K562 (cell line): ENCODE measurements around the gene GALNT15. TPM values are rescaled to one million over a fixed set of nuclear protein-coding genes. Genes with fewer than 3 reads are reported as not detected.

Experiments
- ARID2 ChIP-seq: fragments of 450-650 bp; IDR thresholded peaks from 2 replicates; pipeline ENCODE4 v1.6.1; 2017; ENCODE audit warnings: antibody characterized with exemption, mild to moderate bottlenecking
- BMI1 ChIP-seq: fragments of 150-350 bp; IDR thresholded peaks from 2 replicates; pipeline ENCODE4 v1.6.1; 2014; ENCODE audit warnings: low read length
- CEBPB ChIP-seq: fragments of 450-650 bp; IDR thresholded peaks from 2 replicates; pipeline ENCODE4 v1.6.1; 2016; ENCODE audit warnings: missing genetic modification characterization, missing compliant biosample characterization
- DLX4 ChIP-seq: fragments of 250-450 bp; sonication (Bioruptor Pico); IDR thresholded peaks from 2 replicates; pipeline ENCODE4 v1.6.1; 2021; ENCODE audit warnings: mild to moderate bottlenecking
- GATA2 ChIP-seq: sonication (generic); formaldehyde crosslinking; IDR thresholded peaks from 2 replicates; pipeline ENCODE4 v1.4.0; 2020; ENCODE audit warnings: mild to moderate bottlenecking, missing genetic modification reagents
- GTF2F1 ChIP-seq: IDR thresholded peaks from 2 replicates; pipeline ENCODE4 v1.6.1; 2011; ENCODE audit warnings: low read depth, low read length, improper control_type of control experiment
- HIVEP1 ChIP-seq: fragments of 250-450 bp; sonication (Bioruptor Pico); IDR thresholded peaks from 2 replicates; pipeline ENCODE4 v1.4.0; 2020; ENCODE audit warnings: mild to moderate bottlenecking
- MAFG ChIP-seq: fragments of 450-650 bp; conservative IDR thresholded peaks from 2 replicates; pipeline ENCODE4 v1.6.1; 2016; ENCODE audit warnings: missing genetic modification characterization, missing compliant biosample characterization
- NCOA6 ChIP-seq: fragments of 450-650 bp; IDR thresholded peaks from 2 replicates; pipeline ENCODE4 v1.6.1; 2017; ENCODE audit warnings: mild to moderate bottlenecking
- RBM34 ChIP-seq: fragments of 200-400 bp; formaldehyde crosslinking; IDR thresholded peaks from 2 replicates; pipeline ENCODE4 v1.6.1; 2018; ENCODE audit warnings: low read length, borderline replicate concordance; ENCODE audit not compliant: insufficient read depth
- RFX5 ChIP-seq: IDR thresholded peaks from 2 replicates; pipeline ENCODE4 v1.6.1; 2011; ENCODE audit warnings: low read depth, mild to moderate bottlenecking, improper control_type of control experiment, low read length
- SRSF3 ChIP-seq: fragments of 200-400 bp; formaldehyde crosslinking; IDR thresholded peaks from 2 replicates; pipeline ENCODE4 v1.6.1; 2016; ENCODE audit warnings: mild to moderate bottlenecking, low read length, moderate library complexity; ENCODE audit not compliant: insufficient read depth
- ZBTB17 ChIP-seq: fragments of 450-650 bp; formaldehyde crosslinking; IDR thresholded peaks from 2 replicates; pipeline ENCODE4 v1.4.0; 2020; ENCODE audit warnings: mild to moderate bottlenecking
- ZNF830 ChIP-seq: fragments of 250-450 bp; sonication (Bioruptor Pico); IDR thresholded peaks from 2 replicates; pipeline ENCODE4 v1.5.0; 2021; ENCODE audit warnings: mild to moderate bottlenecking
- polyA plus RNA-seq, 8 experiments: library from polyadenylated mRNA; depleted of rRNA in 4 of 8; stranded (reverse) in 5 of 8; unstranded in 3 of 8; fragments of >200 nt; fragmentation: Nextera tagmentation in 2 of 8; fragmentation: Illumina TruSeq in 1 of 8; extraction: Ambion mirVana in 2 of 8; extraction: Trizol in 1 of 8; gene quantifications; 2 replicates each; pipeline versions ENCODE4 v1.2.1 to v1.2.3, GENCODE V29; 2011 to 2014; ENCODE audit warnings: inconsistent platforms in 1 of 8, missing spikeins in 1 of 8
- total RNA-seq, 7 experiments: library from RNA; depleted of rRNA in 6 of 7; stranded (reverse); fragments of >200 nt in 6 of 7; fragmentation: Illumina TruSeq in 2 of 7; extraction: Trizol in 2 of 7; gene quantifications; 2 replicates each; pipeline versions ENCODE4 v1.2.1 to v1.2.3, GENCODE V29; 2011 to 2021; ENCODE audit warnings: low replicate concordance in 1 of 7
- TF ChIP-seq, protein P1 (sequence below): fragments of 450-650 bp; formaldehyde crosslinking; IDR thresholded peaks from 2 replicates; pipeline ENCODE4 v1.4.0; 2020; ENCODE audit warnings: mild to moderate bottlenecking, moderate library complexity
- TF ChIP-seq, protein P2 (sequence below): sonication (generic); formaldehyde crosslinking; IDR thresholded peaks from 2 replicates; pipeline ENCODE4 v1.8.0; 2022; ENCODE audit warnings: mild to moderate bottlenecking, missing genetic modification reagents
- TF ChIP-seq, protein P3 (sequence below): IDR thresholded peaks from 2 replicates; pipeline ENCODE4 v1.6.1; 2011; ENCODE audit not compliant: insufficient read length; ENCODE audit errors: extremely low read depth

Gene GALNT15
- total and polyA plus RNA-seq, 9 of the 15 experiments (the other 6 are each of a cell fraction or from before 2014, with no cell fraction given), result not detected

DNA sequence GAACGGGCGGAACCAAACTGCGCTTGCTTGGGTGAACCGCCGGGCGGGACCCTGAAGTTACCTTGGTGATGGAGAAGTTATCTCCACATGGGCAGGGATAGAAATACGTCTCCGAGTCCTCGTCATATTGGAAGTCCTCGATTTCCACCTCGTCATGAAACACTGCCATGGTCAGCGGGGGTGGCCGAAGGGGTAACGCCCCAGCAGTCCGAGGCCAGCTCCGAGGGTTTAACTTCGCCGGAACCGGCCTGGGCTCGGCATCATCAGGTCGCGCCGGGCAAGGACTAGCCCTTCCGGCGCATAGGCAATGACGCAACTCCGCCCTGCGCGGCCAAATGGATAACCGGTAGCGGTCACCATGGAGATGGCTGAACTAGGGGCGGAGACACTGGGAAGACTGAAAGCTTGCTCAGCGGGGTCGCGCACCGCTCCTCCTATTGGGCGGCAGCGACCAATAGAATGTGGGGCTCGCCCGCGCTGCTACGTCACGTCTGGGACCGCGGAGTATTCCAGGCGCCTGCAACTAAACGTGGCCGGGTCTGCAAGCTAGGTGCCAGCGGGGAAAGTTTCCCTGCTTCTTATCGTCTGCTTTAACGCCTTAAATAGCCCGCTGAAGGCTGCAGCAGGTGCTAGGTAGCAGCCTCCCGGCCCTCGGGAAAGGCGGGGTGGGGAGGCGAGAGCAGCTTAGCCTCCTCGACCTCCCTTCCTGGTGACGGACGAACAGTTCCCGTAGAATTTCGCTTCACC lies 90.4 kb downstream of the GALNT15 start, which contains the start of the genes DPH3 and OXNAD1 (continued):
- TF ChIP-seq BMI1 (peak; percentile 29; the same call in 1 of the 2 replicates), GTF2F1 (peak; percentile 81), HIVEP1 (CRISPR knock-in tag) (0 out of 2 replicates have a peak, but pooled peaks have one; percentile 52), ARID2 (no peak), DLX4 (CRISPR knock-in tag) (no peak), MAFG (tag) (no peak), CEBPB (peak; percentile 94), GATA2 (CRISPR knock-in tag) (no peak), NCOA6 (no peak), ZNF830 (no peak), SRSF3 (no peak), RBM34 (no peak), ZBTB17 (CRISPR knock-in tag) (0 out of 2 replicates have a peak, but pooled peaks have one; percentile 36), RFX5 (peak; percentile 80)
- TF ChIP-seq, protein P1, sequence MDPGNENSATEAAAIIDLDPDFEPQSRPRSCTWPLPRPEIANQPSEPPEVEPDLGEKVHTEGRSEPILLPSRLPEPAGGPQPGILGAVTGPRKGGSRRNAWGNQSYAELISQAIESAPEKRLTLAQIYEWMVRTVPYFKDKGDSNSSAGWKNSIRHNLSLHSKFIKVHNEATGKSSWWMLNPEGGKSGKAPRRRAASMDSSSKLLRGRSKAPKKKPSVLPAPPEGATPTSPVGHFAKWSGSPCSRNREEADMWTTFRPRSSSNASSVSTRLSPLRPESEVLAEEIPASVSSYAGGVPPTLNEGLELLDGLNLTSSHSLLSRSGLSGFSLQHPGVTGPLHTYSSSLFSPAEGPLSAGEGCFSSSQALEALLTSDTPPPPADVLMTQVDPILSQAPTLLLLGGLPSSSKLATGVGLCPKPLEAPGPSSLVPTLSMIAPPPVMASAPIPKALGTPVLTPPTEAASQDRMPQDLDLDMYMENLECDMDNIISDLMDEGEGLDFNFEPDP (CRISPR knock-in tag), result 0 out of 2 replicates have a peak, but pooled peaks have one; percentile 59
- TF ChIP-seq, protein P2, sequence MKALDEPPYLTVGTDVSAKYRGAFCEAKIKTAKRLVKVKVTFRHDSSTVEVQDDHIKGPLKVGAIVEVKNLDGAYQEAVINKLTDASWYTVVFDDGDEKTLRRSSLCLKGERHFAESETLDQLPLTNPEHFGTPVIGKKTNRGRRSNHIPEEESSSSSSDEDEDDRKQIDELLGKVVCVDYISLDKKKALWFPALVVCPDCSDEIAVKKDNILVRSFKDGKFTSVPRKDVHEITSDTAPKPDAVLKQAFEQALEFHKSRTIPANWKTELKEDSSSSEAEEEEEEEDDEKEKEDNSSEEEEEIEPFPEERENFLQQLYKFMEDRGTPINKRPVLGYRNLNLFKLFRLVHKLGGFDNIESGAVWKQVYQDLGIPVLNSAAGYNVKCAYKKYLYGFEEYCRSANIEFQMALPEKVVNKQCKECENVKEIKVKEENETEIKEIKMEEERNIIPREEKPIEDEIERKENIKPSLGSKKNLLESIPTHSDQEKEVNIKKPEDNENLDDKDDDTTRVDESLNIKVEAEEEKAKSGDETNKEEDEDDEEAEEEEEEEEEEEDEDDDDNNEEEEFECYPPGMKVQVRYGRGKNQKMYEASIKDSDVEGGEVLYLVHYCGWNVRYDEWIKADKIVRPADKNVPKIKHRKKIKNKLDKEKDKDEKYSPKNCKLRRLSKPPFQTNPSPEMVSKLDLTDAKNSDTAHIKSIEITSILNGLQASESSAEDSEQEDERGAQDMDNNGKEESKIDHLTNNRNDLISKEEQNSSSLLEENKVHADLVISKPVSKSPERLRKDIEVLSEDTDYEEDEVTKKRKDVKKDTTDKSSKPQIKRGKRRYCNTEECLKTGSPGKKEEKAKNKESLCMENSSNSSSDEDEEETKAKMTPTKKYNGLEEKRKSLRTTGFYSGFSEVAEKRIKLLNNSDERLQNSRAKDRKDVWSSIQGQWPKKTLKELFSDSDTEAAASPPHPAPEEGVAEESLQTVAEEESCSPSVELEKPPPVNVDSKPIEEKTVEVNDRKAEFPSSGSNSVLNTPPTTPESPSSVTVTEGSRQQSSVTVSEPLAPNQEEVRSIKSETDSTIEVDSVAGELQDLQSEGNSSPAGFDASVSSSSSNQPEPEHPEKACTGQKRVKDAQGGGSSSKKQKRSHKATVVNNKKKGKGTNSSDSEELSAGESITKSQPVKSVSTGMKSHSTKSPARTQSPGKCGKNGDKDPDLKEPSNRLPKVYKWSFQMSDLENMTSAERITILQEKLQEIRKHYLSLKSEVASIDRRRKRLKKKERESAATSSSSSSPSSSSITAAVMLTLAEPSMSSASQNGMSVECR (CRISPR knock-in tag), result peak; percentile 63
- TF ChIP-seq, protein P3, sequence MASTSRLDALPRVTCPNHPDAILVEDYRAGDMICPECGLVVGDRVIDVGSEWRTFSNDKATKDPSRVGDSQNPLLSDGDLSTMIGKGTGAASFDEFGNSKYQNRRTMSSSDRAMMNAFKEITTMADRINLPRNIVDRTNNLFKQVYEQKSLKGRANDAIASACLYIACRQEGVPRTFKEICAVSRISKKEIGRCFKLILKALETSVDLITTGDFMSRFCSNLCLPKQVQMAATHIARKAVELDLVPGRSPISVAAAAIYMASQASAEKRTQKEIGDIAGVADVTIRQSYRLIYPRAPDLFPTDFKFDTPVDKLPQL, result no peak
